Adrenal gland (tissue), 5 donors: ENCODE data around the gene ELF1.
"Not testable (repeated sequence)": the region's sequence is repeated elsewhere in the genome, so short reads cannot be mapped to it uniquely, and the experiment has no call there.

ENCODE experiments used
- CTCF ChIP-seq, 6 experiments: fragments of 450-650 bp in 4 of 6; fragments of 200-600 bp in 2 of 6; sonication (generic) in 1 of 6; IDR thresholded peaks; 1 replicate in 5 of 6; 2 replicates in 1 of 6; pipeline versions ENCODE4 v1.5.1 to v1.8.0; 2016 to 2021; ENCODE audit warnings: antibody characterized with exemption in 6 of 6, mild to moderate bottlenecking in 2 of 6, moderate library complexity in 1 of 6
- POLR2A ChIP-seq, 2 donors: fragments of 450-650 bp; IDR thresholded peaks; one replicate each; pipeline ENCODE4 v1.6.1; 2017; ENCODE audit warnings: antibody characterized with exemption in 2 of 2, mild to moderate bottlenecking in 2 of 2, moderate library complexity in 1 of 2
- donor health status: DM: no; HTN: no; CAD: no.

GRCh38 chr13:40900568-40900967 lies 118.5 kb downstream of the ELF1 start:
- not testable (repeated sequence) for TF ChIP-seq CTCF, POLR2A (IDR thresholded peaks at IDR 0.05)
